GM04503 (cell line): ENCODE measurements around the gene VWA1.
"Not testable (repeated sequence)": the region's sequence is repeated elsewhere in the genome, so short reads cannot be mapped to it uniquely, and the experiment has no call there.

ENCODE experiments used
- DNase-seq: peaks from one replicate; pipeline ENCODE4 v3.0.0-alpha.2; 2012; ENCODE audit warnings: low read depth

VWA1 gene

DNA sequence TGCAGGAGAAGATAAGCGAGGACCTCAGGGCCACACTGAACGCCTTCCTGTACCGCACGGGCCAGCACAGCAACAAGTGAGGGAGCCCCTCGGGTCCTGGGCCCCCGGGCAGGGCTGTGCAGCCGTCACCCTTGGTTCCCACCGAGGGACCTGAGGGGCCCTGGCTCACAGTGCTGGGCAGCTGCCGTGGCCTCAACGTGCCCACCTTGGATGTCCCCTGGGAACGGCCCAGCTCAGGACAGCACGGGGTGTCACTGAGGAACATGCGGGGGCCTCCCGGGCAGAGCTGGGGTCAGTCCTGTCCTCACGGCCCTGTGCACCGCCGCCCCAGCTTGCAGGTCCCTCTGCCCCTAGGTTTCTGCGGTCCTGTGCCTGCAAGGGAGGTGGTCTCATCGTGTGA lies 23.7 kb downstream of the VWA1 start:
- DNase-seq: not testable (repeated sequence)

DNA sequence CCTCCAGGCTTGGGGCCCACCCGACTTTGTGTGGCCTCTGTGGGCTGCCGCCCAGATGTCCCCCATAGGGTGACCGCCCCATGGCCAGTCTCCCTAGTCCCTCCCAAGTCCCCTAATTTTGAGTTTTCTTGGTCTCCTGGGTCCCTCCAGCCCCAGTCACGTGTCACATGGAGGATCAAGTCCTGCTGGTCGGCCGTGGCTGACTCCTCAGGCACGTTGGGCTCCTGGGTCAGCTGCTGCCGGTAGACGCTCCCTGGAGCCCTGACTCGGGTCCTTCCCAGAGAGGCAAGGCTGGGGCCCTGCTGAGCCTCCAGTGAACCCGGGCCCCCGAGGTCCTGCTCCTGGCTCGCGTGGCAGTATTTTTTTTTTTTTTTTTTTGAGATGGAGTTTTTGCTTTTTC lies 24.2 kb downstream of the VWA1 start:
- not testable (repeated sequence) for DNase-seq

DNA sequence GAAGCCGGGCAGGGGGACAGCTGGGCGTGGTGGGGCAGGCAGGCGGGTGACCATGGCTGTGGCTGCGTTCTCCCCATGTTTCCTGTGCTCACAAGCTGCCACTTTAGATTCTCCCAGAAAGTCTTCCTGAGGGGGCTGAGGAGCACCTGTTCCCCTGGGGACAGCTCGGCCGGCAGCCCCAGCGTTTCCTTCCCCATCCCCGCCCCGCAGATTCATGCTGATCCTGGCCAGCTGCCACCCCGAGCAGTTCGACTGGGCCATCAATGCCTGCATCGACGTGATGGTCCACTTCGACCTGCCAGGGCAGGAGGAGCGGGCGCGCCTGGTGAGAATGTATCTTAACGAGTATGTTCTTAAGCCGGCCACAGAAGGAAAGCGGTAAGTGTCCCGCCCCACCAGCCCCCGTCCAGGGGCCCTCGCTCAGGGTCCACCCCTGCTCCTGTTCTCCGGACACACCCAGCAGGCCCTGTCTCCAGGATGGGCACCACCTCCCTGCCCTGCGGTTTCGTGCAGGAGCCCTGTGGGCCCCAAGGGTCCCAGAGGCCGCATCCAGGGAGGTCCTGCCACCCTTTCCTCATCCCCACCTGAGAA lies 25.1 kb downstream of the VWA1 start:
- DNase-seq: no peak

DNA sequence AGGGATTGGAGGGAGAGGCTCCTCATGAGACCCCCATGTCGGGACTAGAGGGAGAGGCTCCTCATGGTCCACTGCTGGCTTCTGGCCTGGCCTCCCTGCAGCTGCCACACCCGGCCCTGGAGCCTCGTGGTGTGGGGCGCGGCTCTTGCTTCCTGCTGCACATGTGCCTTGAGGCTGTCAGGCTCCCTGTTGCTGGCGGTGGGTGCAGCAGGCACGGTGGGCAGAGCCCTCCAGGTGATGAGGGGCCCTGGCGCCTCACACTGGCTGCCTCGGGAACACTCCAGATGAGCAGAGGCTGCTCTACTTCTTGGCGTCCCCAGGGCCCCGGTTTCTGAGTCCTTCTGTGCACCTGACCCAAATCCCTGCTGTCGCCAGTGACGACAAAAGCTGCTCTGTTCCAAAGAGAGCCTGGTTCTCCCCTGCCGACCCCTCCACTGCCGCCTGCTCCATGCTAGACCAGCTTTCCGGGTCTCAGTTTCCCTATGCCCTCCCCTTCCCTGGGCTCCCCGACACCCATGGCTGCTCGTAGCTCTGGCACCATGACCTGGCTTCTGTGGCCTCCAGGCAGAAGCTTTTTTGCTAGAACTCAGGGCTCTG lies 26.3 kb downstream of the VWA1 start:
- DNase-seq: no peak

DNA sequence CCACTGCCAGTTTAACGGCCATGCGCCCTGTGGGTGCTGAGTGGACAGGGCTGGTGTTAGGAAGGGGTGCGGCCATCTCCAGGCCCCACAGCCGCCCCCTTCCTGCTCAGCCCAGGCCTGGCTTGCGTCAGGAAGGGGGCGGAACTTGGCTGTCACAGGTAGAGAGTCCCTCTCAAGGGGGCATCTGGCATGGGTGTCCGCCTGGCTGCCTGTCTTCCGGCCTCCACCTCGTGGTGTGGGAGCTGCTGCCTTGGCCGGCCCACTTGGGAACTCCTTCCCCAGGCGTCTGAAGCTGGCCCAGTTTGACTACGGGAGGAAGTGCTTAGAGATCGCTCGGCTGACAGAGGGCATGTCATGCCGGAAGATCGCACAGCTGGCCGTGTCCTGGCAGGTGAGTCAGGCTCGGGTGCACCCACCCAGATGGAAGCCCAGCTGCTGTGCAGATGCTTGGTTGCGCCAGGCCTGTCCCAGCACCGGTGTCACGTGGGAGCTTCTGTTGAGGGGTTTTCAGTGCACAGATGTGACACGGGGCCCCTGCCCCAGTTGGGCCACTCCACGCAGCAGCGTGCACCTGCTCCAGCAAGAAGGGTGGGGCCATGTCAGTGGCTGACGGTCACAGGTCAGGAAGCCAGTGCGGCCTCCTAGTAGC lies 27.0 kb downstream of the VWA1 start:
- no peak for DNase-seq

DNA sequence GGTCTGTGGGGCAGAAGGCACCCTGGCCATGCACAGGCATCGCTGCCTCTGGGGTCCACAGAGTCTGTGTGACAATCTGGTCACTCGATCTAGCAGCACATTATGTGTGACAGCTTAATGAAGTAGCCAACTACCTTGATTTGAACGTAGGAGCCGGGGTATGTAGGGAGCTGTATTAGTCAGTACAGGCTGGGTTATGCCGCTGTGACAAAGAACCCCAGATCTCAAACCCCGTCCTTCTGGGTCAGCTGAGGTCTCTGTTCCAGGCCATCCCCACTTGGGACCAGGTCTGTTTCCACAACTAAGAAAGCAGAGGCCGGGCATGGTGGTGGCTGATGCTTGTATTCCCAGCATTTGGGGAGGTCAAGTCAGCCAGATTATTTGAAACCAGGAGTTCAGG lies 27.8 kb downstream of the VWA1 start:
- DNase-seq: no peak

DNA sequence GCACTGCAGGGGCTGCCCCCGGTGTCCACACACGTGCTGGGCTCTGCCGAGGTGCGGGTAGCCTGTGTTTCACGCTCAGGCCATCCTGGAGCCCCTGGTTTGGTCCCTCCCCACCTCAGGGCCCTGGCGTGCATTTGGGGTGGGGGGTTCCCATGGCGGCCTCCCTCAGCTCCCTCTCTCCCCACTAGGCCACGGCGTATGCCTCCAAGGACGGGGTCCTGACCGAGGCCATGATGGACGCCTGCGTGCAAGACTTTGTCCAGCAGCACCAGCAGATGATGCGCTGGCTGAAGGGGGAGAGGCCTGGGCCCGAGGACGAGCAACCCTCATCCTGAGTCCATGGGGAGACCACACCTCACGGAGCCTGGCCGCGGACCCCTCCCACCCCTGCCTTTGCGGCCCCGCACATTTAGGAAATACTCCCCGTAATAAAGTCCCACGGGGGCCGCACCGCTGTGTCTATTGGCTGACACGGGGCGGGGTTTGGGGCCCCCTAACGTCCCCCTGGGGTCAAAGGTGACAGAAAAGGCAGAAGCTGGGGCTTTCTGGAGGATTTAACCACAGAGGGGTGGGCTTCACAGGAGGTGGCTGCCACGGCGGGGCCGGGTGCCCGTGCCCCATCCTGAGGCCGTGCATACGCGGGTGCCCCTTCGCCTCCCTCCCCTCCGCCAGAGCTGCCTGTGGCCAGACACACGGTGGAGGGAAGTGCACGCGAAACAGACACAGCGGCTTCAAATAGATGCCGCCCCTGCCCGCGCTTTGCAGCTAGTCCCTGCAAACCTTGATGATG lies 32.9 kb downstream of the VWA1 start:
- DNase-seq: not testable (repeated sequence)

DNA sequence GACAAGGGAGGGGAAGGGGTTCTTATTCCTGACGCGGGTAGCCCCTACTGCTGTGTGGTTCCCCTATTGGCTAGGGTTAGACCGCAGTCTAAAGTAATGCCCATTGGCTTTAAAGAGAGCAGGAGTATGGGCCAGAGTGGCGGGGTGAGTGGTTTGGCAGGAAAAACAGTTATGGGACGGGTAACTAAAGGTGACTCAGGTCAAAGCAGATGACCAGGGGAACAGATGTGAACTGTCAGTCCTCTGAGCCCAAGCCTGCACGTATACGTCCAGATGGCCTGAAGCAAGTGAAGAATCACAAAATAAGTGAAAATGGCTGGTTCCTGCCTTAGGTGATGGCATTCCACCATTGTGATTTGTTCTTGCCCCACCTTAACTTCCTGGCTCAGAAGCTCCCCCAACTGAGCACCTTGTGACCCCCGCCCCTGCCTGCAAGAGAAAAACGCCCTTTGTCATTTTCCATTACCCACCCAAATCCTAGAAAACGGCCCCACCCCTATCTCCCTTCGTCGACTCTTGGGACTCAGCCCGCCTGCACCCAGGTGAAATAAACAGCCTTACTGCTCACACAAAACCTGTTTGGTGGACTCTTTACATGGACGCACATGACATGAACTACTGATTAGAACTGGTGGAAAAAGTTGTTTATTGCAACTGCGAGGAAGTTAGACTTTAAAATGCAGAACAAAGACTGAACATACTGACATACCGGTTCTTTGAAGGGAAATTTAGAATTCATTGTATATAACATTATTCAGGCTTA lies 35.3 kb downstream of the VWA1 start:
- DNase-seq: no peak

DNA sequence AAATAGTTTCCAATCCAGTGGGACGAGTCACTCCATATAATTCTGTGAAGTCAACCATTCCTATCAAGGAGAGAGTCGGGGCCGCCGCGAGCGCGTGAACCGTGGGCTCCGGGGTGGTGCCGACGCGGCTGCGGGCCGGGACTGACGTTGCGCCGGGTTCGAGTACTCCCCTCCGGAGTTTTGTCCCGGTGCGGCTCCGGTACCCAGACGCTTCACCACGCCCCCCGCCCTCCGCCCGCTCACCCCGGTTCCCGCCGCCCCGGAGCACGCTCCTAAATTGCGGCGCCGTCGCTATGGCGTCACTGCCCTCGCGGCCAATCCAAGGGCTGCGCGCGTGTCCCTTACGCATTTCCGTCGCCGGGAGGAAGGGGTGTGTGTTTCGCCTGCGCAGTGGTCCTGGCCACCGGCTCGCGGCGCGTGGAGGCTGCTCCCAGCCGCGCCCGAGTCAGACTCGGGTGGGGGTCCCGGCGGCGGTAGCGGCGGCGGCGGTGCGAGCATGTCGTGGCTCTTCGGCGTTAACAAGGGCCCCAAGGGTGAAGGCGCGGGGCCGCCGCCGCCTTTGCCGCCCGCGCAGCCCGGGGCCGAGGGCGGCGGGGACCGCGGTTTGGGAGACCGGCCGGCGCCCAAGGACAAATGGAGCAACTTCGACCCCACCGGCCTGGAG lies 36.0 kb downstream of the VWA1 start, which contains the start of gene ATAD3B:
Gene ATAD3B (plus strand): TSS at position 377 of the 664 bp plus-strand sequence. CDS start 120 bp downstream, at position 497.
- DNase-seq: peak; percentile 57

DNA sequence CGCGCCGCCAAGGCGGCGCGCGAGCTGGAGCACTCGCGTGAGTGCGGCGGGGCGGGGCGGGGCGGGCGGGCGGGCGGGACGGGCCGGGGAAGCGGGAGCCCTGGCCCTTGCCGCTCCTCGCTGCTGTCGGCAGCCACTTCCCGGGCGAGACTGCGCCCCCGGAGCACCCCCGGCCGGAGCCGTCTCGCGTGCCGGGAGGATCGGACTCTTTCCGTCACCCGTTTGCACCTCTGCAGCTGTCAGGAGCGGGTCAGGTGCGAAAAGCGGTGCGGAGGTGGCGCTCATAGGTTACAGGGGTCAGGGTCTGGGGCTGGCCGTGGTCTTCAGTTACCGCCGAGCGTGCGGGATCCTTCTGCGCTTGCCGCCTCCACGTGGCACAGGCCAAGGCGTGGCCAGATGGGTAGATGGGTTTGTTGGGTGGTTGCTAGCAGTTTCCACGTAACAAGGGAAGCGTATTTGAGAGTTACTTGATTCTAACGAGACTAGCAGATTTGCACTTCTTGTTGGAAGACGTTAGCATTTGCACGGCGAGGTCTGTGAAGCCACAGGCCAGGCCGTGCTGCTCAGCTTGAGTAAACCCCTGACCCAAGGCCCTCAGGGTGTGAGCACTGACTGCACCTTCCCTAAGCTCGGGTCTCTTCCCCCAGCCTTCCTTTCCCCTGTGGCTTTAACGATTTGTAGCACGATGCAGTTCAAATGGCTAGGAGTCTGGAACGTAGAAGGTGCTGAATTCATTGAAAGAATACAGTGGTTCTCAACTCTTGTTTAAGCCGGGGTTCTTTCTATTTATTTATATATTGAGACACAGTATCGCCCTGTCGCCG lies 36.8 kb downstream of the VWA1 start:
- not testable (repeated sequence) for DNase-seq

DNA sequence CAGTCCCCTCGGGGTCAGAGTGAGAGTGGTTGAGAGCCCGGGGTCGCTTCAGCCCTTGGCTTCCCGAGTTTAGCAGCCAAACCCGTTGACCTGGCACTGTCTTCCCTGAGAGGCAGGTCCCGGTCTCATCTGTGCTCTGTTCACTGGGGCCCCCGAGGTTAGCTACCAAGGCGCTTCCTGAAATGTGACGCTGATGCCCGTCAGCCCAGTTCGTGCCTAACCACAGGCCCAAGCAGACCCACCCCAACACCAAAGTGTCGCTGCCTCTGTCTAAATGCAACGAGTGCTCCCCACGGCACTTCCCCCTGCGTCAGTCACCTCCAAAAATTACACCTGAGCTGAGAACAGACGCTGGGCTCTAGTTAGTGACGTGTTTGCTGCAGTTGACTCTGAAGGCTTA lies 40.5 kb downstream of the VWA1 start:
- not testable (repeated sequence) for DNase-seq

DNA sequence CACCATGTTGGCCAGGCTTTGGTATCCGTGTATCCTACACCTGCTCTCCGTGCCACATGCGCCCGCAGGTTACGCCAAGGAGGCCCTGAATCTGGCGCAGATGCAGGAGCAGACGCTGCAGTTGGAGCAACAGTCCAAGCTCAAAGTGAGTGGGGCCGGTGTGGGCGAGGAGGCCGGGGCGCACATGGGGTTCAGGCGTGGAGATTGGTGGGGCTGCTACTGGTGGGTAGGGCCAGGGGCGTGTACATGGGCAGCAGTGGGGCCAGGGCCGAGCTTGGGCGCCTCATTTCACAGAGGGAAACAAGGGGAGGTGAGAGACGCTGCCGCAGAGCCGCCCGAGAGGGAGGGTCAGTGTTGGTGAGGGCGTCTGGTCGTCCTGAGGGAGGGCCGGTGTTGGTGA lies 41.7 kb downstream of the VWA1 start:
- no peak for DNase-seq

DNA sequence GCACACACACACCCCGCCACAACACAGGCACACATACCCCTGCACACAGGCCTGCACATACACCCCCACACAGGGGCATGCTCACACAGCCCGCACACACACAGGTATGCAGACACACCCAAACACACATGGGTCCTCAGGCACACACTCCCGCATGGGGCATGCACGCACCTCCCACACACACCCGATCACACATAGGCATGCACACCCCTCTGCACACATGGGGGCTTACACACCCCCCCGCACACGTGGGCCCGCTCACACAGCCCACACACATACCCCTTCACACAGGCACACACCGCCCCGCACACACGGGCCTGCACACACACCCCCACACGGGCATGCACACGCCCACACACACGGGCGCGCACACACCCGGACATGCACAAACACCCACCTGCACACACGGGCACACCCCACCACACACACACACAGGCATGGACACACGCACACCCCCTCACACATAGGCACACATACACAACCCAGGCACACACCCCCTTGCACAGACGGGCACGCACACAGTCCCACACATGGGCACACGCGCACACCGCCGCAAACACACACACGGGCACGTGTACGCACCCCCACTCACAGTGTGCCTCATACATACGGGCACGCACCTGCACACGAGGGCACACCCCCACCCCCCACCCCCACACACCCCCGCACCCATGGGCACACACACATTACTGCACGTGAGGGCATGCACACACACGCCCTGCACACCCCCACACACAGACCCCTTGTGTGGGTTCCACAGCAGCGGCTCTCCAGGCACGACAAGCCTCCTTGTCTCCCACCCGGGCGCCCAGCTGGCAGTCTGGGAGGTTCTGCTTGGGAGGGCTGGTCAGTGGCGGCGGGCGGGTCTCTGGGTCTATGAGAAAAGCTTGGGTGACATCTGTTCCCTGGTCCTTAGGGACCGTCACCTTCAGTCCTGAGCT lies 44.3 kb downstream of the VWA1 start:
- no peak for DNase-seq

DNA sequence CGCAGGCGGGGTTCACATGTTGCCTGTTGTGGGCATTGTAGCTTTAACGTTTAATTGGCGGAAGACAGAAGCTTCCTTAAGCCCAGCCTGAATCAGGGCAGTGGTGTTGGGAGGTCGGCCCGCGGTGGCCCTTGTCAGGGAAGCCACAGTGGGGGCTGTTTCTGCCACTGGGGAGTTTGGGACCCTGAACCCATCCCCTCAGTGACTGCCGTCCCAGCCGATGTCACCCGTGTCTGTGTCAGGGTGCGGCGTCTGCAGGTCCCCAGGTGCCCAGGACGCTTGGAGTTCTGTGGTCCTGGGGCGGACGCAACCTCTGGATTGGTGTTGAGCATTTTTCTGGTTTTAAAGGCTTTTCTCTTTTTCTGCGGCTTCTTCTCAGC lies 45.0 kb downstream of the VWA1 start:
- DNase-seq: not testable (repeated sequence)

DNA sequence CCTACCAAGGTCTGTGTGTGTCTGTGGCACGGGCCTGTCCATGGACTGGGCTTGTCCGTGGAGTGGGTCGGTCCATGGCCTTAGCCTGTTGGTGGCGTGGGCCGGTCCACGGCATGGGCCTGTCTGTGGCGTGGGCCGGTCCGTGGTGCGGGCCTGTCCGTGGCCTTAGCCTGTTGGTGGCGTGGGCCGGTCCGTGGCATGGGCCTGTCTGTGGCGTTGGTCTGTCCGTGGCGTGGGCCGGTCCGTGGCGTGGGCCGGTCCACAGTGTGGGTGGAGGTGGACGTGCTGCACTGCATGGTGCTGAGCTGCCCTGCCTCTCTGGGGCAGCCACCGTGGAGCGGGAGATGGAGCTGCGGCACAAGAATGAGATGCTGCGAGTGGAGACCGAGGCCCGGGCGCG lies 46.3 kb downstream of the VWA1 start:
- not testable (repeated sequence) for DNase-seq

DNA sequence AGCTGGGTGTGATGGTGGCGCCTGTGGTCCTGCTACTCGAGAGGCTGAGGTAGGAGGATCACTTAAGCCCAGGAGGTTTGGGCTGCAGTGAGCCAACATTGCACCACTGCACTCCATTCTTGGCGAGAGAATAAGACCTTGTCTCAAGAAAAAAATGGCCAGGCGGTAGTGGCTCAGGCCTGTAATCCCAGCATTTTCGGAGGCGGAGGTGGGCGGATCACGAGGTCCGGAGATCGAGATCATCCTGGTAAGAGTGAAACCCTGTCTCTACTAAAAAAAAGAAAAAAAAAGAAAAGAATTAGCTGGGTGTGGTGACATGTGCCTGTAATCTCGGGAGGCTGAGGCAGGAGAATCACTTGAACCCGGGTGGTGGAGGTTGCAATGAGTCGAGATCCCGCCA lies 47.4 kb downstream of the VWA1 start:
- no peak for DNase-seq

DNA sequence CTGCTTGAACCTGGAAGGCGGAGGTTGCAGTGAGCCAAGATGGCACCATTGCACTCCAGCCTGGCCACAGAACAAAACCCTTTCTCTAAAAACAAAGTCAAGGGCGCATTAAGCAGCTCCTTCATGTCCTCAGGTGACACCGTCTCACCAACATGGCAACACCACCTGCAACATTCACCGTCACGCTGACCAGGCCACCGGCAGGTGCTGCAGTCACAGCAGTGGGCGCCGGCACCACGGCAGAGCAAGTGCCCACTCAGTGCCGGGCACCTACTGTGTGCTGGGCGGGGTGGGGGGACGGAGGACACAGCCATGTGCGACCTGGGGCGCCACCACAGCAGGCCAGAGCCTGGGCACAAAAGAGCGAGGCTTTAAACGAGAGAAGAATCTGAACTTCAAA lies 48.2 kb downstream of the VWA1 start:
- DNase-seq: no peak

DNA sequence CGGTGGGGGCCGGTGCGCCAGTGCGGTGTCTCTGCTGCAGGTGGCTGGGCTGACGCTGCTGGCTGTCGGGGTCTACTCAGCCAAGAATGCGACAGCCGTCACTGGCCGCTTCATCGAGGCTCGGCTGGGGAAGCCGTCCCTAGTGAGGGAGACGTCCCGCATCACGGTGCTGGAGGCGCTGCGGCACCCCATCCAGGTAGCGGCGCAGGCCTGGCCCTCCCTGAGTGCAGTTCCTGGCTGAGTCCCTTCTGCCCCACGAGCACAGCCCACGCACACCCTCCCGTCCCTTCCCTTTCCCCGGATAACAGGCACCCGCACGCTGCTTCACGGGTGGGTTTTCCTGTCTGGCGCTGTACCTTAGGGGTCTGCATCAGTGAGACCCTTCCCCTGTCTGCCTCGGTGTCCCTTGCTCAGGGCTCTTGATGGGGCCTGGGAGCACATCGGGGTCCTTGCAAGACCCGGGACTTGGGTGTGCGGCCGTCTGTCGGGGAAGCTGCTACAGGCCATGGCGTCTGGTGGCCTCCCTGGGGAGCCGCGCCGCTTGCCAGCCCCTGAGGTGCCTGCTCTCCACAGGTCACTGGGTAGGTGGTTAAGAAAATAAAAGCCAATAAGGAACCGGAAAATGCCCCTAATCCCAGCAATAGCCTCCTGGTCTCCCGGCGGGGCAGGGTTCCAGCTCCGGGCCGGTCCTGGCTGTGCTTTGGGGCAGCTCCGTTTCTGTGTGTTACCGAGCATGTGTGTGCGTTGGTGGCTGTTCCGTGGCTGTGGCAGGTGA lies 49.7 kb downstream of the VWA1 start:
- not testable (repeated sequence) for DNase-seq
